HepG2 (cell line): Measurements from ENCODE around the gene BCL2L2. TPM values are rescaled to one million over a fixed set of nuclear protein-coding genes. Genes with fewer than 3 reads are reported as not detected.

Source experiments
- BRD4 ChIP-seq: sonication (generic); formaldehyde crosslinking; IDR thresholded peaks from 2 replicates; pipeline ENCODE4 v1.4.0; 2020; ENCODE audit warnings: missing genetic modification reagents
- EED ChIP-seq: sonication (generic); formaldehyde crosslinking; IDR thresholded peaks from 2 replicates; pipeline ENCODE4 v1.5.0; 2020; ENCODE audit warnings: mild to moderate bottlenecking, missing genetic modification reagents
- EZH2 ChIP-seq: conservative IDR thresholded peaks from 2 replicates; pipeline ENCODE4 v1.6.1; 2012; ENCODE audit warnings: mild to moderate bottlenecking, low read depth, low read length, moderate library complexity
- HNRNPK ChIP-seq: fragments of 200-400 bp; formaldehyde crosslinking; IDR thresholded peaks from 2 replicates; pipeline ENCODE4 v1.6.1; 2018; ENCODE audit warnings: low read length, low read depth, moderate library complexity, mild to moderate bottlenecking; ENCODE audit not compliant: poor library complexity, severe bottlenecking
- HNRNPLL ChIP-seq: fragments of 200-400 bp; formaldehyde crosslinking; IDR thresholded peaks from 2 replicates; pipeline ENCODE4 v1.6.1; 2017; ENCODE audit warnings: mild to moderate bottlenecking, low read depth, low read length; ENCODE audit not compliant: poor library complexity, severe bottlenecking
- KDM2A ChIP-seq: sonication (generic); formaldehyde crosslinking; IDR thresholded peaks from 2 replicates; pipeline ENCODE4 v1.4.0; 2020; ENCODE audit warnings: low read depth, missing genetic modification reagents, borderline replicate concordance
- KDM3A ChIP-seq: IDR thresholded peaks from 2 replicates; pipeline ENCODE4 v1.6.1; 2018; ENCODE audit warnings: low read depth, missing compliant biosample characterization
- MTF2 ChIP-seq: sonication (generic); formaldehyde crosslinking; IDR thresholded peaks from 2 replicates; pipeline ENCODE4 v1.5.0; 2020; ENCODE audit warnings: missing genetic modification reagents, borderline replicate concordance
- NCOA2 ChIP-seq: sonication (generic); formaldehyde crosslinking; IDR thresholded peaks from 2 replicates; pipeline ENCODE4 v1.8.0; 2022; ENCODE audit warnings: inconsistent platforms
- NFE2L1 ChIP-seq: sonication (generic); formaldehyde crosslinking; IDR thresholded peaks from 2 replicates; pipeline ENCODE4 v1.4.0; 2020; ENCODE audit warnings: missing genetic modification reagents, mild to moderate bottlenecking, borderline replicate concordance
- ZBTB21 ChIP-seq: sonication (generic); formaldehyde crosslinking; IDR thresholded peaks from 2 replicates; pipeline ENCODE4 v1.4.0; 2020; ENCODE audit warnings: missing genetic modification reagents
- ZNF24 ChIP-seq: fragments of 450-650 bp; IDR thresholded peaks from 2 replicates; pipeline ENCODE4 v1.6.1; 2017; ENCODE audit warnings: antibody characterized with exemption, mild to moderate bottlenecking
- ZNF331 ChIP-seq: sonication (generic); formaldehyde crosslinking; IDR thresholded peaks from 2 replicates; pipeline ENCODE4 v1.4.0; 2020; ENCODE audit warnings: missing genetic modification reagents
- ZNF451 ChIP-seq: sonication (generic); formaldehyde crosslinking; IDR thresholded peaks from 2 replicates; pipeline ENCODE4 v1.5.0; 2020; ENCODE audit warnings: mild to moderate bottlenecking, missing genetic modification reagents
- ZNF562 ChIP-seq: sonication (generic); formaldehyde crosslinking; IDR thresholded peaks from 2 replicates; pipeline ENCODE4 v1.8.0; 2022; ENCODE audit warnings: missing genetic modification reagents, borderline replicate concordance
- ZNF703 ChIP-seq: sonication (generic); formaldehyde crosslinking; IDR thresholded peaks from 2 replicates; pipeline ENCODE4 v1.5.1; 2020; ENCODE audit warnings: missing genetic modification reagents, mild to moderate bottlenecking, moderate library complexity, borderline replicate concordance
- polyA plus RNA-seq, 8 experiments: library from polyadenylated mRNA; depleted of rRNA in 3 of 8; stranded (reverse) in 7 of 8; unstranded in 1 of 8; fragments of >200 nt; fragmentation: Illumina TruSeq in 4 of 8; extraction: Trizol in 4 of 8; gene quantifications; 2 replicates each; pipeline versions ENCODE4 v1.2.1 to v1.2.3, GENCODE V29; 2011 to 2016; ENCODE audit warnings: low read depth in 4 of 8, missing spikeins in 1 of 8, mixed read lengths in 1 of 8; ENCODE audit not compliant: insufficient read depth in 1 of 8
- total RNA-seq, 5 experiments: library from RNA; depleted of rRNA; stranded (reverse); fragments of >200 nt; fragmentation: Illumina TruSeq; extraction: Trizol; gene quantifications; 2 replicates each; pipeline ENCODE4 v1.2.3, GENCODE V29; 2016; ENCODE audit warnings: low read depth in 1 of 5
- TF ChIP-seq, protein P1 (sequence below): IDR thresholded peaks from 2 replicates; pipeline ENCODE4 v1.6.1; 2016; ENCODE audit warnings: low read depth, control low read depth
- TF ChIP-seq, protein P2 (sequence below): sonication (generic); formaldehyde crosslinking; IDR thresholded peaks from 2 replicates; pipeline ENCODE4 v1.4.0; 2020; ENCODE audit warnings: mild to moderate bottlenecking, missing genetic modification reagents
- TF ChIP-seq, protein P3 (sequence below): IDR thresholded peaks from 2 replicates; pipeline ENCODE4 v1.6.1; 2016; ENCODE audit warnings: missing compliant biosample characterization, missing genetic modification reagents, borderline replicate concordance

The BCL2L2 gene
- total and polyA plus RNA-seq, 2 of the 13 experiments (the other 11 are each of a cell fraction or from before 2014, with no cell fraction given), result 28.1 to 49.8 TPM

- TF ChIP-seq, protein P1, sequence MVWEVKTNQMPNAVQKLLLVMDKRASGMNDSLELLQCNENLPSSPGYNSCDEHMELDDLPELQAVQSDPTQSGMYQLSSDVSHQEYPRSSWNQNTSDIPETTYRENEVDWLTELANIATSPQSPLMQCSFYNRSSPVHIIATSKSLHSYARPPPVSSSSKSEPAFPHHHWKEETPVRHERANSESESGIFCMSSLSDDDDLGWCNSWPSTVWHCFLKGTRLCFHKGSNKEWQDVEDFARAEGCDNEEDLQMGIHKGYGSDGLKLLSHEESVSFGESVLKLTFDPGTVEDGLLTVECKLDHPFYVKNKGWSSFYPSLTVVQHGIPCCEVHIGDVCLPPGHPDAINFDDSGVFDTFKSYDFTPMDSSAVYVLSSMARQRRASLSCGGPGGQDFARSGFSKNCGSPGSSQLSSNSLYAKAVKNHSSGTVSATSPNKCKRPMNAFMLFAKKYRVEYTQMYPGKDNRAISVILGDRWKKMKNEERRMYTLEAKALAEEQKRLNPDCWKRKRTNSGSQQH, result 0 out of 2 replicates have a peak, but pooled peaks have one; percentile 14
- TF ChIP-seq BRD4 (CRISPR knock-in tag) (no peak), ZNF451 (0 out of 2 replicates have a peak, but pooled peaks have one; percentile 17), EED (CRISPR knock-in tag) (no peak), ZNF24 (peak; percentile 87; the same call in 1 of the 2 replicates), EZH2 (0 out of 2 replicates have a peak, but pooled peaks have one; percentile 18), NFE2L1 (CRISPR knock-in tag) (0 out of 2 replicates have a peak, but pooled peaks have one; percentile 25), HNRNPLL (peak; percentile 47), KDM2A (CRISPR knock-in tag) (0 out of 2 replicates have a peak, but pooled peaks have one; percentile 26), NCOA2 (CRISPR knock-in tag) (0 out of 2 replicates have a peak, but pooled peaks have one; percentile 11), ZNF331 (CRISPR knock-in tag) (0 out of 2 replicates have a peak, but pooled peaks have one; percentile 10), ZNF703 (no peak), HNRNPK (peak; percentile 75), KDM3A (peak; percentile 58; the same call in 1 of the 2 replicates), ZNF562 (CRISPR knock-in tag) (0 out of 2 replicates have a peak, but pooled peaks have one; percentile 25), ZBTB21 (0 out of 2 replicates have a peak, but pooled peaks have one; percentile 19), MTF2 (CRISPR knock-in tag) (peak; percentile 82; the same call in 1 of the 2 replicates)
- TF ChIP-seq, protein P2, sequence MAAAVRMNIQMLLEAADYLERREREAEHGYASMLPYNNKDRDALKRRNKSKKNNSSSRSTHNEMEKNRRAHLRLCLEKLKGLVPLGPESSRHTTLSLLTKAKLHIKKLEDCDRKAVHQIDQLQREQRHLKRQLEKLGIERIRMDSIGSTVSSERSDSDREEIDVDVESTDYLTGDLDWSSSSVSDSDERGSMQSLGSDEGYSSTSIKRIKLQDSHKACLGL, result no peak
- TF ChIP-seq, protein P3, sequence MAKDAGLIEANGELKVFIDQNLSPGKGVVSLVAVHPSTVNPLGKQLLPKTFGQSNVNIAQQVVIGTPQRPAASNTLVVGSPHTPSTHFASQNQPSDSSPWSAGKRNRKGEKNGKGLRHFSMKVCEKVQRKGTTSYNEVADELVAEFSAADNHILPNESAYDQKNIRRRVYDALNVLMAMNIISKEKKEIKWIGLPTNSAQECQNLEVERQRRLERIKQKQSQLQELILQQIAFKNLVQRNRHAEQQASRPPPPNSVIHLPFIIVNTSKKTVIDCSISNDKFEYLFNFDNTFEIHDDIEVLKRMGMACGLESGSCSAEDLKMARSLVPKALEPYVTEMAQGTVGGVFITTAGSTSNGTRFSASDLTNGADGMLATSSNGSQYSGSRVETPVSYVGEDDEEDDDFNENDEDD (CRISPR knock-in tag), result 0 out of 2 replicates have a peak, but pooled peaks have one; percentile 46
- TF ChIP-seq, all 625 proteins: peak for 41
Measured at GRCh38 chr14:23352506-23353432, 46.1 kb downstream of the BCL2L2 start, which contains the start of gene SLC22A17 (continued).
